ENCODE data around the gene DNAJC1.
"Not testable (repeated sequence)": the region's sequence is repeated elsewhere in the genome, so short reads cannot be mapped to it uniquely, and the experiment has no call there.

Gene DNAJC1

GRCh38 chr10:21827308-21827707 lies 176.2 kb downstream of the DNAJC1 start:
- TF ChIP-seq CTCF (IDR thresholded peaks at IDR 0.05; ENCODE audit: low read depth, low read length) = no peak
- H3K4me3 ChIP-seq (ENCODE audit: low read depth, low read length) = no peak overlapping the region
- in situ Hi-C loops (cut with HindIII; ENCODE audit: low sequenced_read_pairs) = no loop called here
- no peak for DNase-seq (ENCODE audit: low read depth, low spot score)

GRCh38 chr10:21826725-21827124 lies 176.8 kb downstream of the DNAJC1 start:
- no peak for TF ChIP-seq CTCF (IDR thresholded peaks at IDR 0.05; ENCODE audit: low read depth, low read length)
- no peak for DNase-seq (ENCODE audit: low read depth, low spot score)
- in situ Hi-C loops (cut with HindIII; ENCODE audit: low sequenced_read_pairs) = no loop called here
- H3K4me3 ChIP-seq (ENCODE audit: low read depth, low read length) = no peak overlapping the region

GRCh38 chr10:21825345-21825744 lies 178.2 kb downstream of the DNAJC1 start:
- H3K4me3 ChIP-seq (ENCODE audit: low read depth, low read length) = no peak overlapping the region
- DNase-seq (ENCODE audit: low read depth, low spot score) = no peak
- no peak for TF ChIP-seq CTCF (IDR thresholded peaks at IDR 0.05; ENCODE audit: low read depth, low read length)
- in situ Hi-C loops (cut with HindIII; ENCODE audit: low sequenced_read_pairs) = no loop called here

GRCh38 chr10:21824409-21824808 lies 179.1 kb downstream of the DNAJC1 start:
- no peak for DNase-seq (ENCODE audit: low read depth, low spot score)
- no peak for TF ChIP-seq CTCF (IDR thresholded peaks at IDR 0.05; ENCODE audit: low read depth, low read length)
- no peak overlapping the region for H3K4me3 ChIP-seq (ENCODE audit: low read depth, low read length)
- in situ Hi-C loops (cut with HindIII; ENCODE audit: low sequenced_read_pairs) = no loop called here

- in situ Hi-C loops (cut with HindIII; ENCODE audit: low sequenced_read_pairs) = no loop called here
- DNase-seq (ENCODE audit: low read depth, low spot score) = no peak
- no peak overlapping the region for H3K4me3 ChIP-seq (ENCODE audit: low read depth, low read length)
- TF ChIP-seq CTCF (IDR thresholded peaks at IDR 0.05; ENCODE audit: low read depth, low read length) = no peak
Observed at GRCh38 chr10:21823617-21824016, 179.9 kb downstream of the DNAJC1 start.

- H3K4me3 ChIP-seq (ENCODE audit: low read depth, low read length); in situ Hi-C loops (cut with HindIII; ENCODE audit: low sequenced_read_pairs); DNase-seq (ENCODE audit: low read depth, low spot score): not testable (repeated sequence)
Observed at GRCh38 chr10:21822273-21822672, 181.3 kb downstream of the DNAJC1 start.

- in situ Hi-C loops (cut with HindIII; ENCODE audit: low sequenced_read_pairs) = no loop called here
- no peak overlapping the region for H3K4me3 ChIP-seq (ENCODE audit: low read depth, low read length)
Observed at GRCh38 chr10:21820952-21821351, 182.6 kb downstream of the DNAJC1 start.

GRCh38 chr10:21818416-21818815 lies 185.1 kb downstream of the DNAJC1 start:
- DNase-seq (ENCODE audit: low read depth, low spot score); in situ Hi-C loops (cut with HindIII; ENCODE audit: low sequenced_read_pairs): not testable (repeated sequence)

More at GRCh38 chr10:21820952-21821351, 182.6 kb downstream of the DNAJC1 start:
- no peak for DNase-seq (ENCODE audit: low read depth, low spot score)
- TF ChIP-seq CTCF (IDR thresholded peaks at IDR 0.05; ENCODE audit: low read depth, low read length) = no peak

More at GRCh38 chr10:21818416-21818815, 185.1 kb downstream of the DNAJC1 start:
- not testable (repeated sequence) for H3K4me3 ChIP-seq (ENCODE audit: low read depth, low read length)
